NCI-H2107 (cell line): ENCODE measurements around the gene DDRGK1.
"Not testable (repeated sequence)": the region's sequence is repeated elsewhere in the genome, so short reads cannot be mapped to it uniquely, and the experiment has no call there.

Experiments used
- DNase-seq: peaks from one replicate; lab custom pipeline; 2025; lab: John Stamatoyannopoulos, UW

DDRGK1 gene

DNA sequence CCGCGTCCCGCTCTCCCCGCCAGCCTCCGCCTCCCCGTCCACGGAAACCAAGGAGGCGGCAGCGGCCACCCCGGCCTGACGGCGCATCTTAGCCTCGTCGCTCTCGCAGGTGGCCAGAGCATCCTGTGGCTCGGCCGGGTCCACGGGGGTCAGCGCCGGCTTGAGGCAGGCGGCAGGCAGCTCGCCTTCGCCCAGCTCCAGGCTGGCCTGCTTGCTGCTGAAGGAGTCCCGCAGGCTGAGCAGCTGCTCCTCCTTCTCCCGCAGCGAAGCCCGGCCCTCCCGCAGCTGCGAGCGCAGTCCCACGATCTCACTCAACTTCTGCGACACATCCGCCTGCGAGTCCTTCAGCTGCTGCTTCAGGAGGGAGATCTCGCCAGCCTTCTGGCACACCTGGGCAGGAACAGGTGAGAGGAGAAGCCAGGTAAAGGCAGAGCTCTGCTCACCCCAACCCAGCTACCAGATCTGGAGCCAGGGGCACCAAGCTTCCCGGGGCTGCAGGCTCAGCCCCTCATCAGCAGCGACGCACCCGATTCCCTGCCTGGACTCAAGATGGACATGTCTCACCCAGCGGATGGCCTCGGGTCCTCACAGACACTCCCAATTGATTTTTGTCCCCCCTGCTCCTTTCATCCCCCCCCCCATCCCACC is 39.6 kb downstream of the DDRGK1 start:
- no peak for DNase-seq

GRCh38 chr20:3164043-3164762 is 40.3 kb downstream of the DDRGK1 start:
- no peak for DNase-seq

GRCh38 chr20:3163099-3164042 is 41.1 kb downstream of the DDRGK1 start:
- no peak for DNase-seq

DNA sequence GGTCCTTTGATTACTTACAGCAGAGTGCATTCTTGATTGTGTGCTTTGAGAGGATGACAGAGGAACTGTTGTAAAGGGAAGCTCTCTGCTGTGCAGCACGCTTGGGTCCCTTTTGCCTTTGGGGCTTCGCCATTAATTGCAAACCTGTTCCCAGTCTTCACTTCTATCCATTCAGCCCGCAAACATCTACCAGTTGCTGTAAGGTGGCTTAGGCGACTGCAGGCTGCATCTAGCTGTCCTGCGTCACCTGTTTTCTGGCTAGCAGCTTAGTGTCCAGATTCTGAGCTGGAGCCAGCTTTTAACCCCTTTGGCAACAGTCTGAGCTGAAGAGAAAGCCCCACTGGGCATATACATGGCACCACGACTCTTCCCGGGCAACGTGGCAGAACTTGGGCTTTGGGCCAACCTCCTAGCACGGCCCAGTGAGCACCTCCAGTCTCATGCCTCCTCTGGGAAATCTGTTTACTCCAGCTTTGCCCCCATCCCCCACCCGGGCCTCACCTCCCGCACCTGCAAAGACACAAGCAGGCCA is 42.3 kb downstream of the DDRGK1 start:
- peak; percentile 62 for DNase-seq

DNA sequence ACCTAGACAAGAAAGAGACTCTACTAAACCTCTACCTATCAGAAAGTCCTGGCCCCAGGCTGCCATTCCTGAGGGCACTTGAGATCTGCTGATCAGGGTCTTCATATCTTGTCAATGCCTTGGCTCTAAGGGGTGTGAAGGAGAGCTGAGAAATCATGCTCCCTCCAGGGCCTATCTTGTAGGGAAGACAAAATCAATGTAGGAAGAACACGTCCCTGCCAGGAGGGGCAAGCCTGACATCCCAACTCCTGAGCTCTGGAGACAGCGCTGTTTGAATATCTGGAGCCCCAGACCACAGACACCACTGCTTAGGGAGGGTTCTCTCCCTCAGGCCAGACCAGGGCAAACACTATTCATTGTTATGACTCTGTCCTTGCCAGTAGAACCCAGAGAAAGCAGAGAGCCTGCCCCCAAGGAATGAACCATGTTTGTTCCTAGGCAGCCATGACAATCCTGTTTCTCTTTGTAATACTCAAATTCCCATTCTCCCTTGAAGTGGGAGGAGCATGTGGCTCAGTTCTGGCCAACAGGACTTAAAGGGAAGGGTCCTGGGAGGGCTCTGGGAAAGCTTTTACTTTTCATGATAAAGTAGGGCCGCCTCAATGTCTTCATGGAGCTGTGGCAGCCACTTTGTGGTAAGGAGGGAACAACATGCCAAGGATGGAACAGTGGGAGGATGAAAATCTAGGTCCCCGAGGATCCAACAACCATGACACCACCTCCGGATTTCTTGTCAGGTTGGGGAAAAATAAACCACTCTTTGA is 43.0 kb downstream of the DDRGK1 start:
- no peak for DNase-seq

GRCh38 chr20:3160418-3160817 is 44.1 kb downstream of the DDRGK1 start:
- no peak for DNase-seq

- DNase-seq = no peak
Observed at GRCh38 chr20:3158968-3159431, 45.5 kb downstream of the DDRGK1 start.

- DNase-seq = no peak
Observed at GRCh38 chr20:3157817-3158216, 46.7 kb downstream of the DDRGK1 start.

DNA sequence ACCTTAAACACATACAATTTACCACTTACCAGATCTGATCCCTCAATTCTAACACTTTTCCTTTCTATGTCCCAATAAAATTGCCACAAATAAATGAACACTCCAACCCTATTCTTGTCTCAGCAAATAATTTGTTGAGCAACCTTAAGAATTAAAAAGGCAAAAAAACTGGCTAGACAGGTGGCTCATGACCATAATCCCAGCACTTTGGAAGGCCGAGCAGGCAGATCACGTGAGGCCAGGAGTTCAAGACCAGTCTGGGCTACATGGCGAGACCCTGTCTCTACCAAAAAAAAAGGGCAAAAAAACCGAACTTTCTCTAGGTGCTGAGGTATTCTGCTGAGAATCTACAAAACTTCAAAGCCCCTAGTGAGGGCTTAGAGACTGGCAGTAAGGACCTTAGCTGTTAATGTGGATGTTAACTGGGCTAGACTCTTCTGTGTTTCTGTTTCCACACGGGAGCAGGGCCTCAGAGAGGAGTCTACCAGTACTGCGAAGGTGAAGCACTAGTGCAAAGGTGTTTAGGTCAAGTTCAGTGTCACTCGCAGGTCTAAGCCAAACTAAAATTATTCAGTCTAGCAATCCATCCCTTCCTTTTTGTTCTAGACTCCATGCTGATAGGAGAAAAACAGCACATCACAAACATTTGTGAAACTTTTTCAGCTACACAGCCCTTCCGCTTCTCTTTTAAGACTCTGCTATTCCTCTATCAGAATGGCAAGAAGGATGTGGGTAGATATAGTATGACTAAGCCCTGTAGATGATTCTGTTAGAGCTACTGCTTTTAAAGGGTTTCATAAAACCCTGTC is 47.5 kb downstream of the DDRGK1 start:
- no peak for DNase-seq

- DNase-seq = not testable (repeated sequence)
Observed at GRCh38 chr20:3152057-3152644, 52.3 kb downstream of the DDRGK1 start.

DNA sequence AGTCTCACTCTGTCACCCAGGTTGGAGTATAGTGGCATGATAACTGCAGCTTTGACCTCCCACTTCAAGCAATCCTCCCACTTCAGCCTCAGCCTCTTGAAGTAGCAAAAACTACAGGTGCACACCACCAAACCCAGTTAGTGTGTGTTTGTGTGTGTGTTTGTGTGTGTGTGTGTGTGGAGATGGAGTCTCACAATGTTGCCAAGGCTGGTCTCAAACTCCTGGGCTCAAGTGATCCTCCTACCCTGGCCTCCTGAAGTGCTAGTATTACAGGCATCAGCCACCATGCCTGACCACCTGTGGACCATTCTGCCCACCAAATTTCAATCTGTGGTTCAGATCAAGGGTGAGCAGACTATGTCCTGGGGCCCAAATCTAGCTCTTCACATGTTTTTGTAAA is 53.6 kb downstream of the DDRGK1 start:
- no peak for DNase-seq

DNA sequence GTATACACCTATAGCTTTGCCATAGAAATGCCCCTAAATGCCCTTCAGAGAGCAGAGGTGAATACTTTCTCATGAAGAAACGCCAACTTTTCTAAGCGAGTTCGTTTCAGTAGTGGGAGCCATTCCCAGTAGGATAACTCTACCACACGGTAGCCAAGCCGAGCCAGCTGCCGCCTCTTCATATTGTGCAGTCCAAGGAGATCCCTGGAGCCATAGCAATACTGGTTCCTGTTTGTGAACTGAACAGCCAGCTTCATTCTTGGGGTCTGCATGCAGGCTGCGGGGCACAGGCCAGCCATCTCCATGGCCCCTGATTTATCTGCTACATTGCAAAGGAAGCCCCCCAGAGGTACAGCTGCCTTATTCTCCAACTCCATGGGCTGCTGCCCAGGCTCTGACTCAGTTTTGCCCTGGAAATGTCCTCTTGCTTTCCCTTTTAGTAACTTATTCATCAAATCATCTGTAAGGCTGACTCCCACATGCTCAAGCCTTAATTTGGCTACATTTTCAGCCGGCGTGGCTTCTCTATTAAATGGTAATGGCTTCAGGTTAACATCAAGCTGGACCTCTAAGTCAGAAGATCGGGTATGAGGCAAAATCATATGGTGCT is 57.6 kb downstream of the DDRGK1 start:
- DNase-seq = no peak

- no peak for DNase-seq
Observed at GRCh38 chr20:3141757-3142156, 62.7 kb downstream of the DDRGK1 start.
